Stimulated activated CD4-positive, alpha-beta T cell treated with anti-CD3 and anti-CD28 coated beads, Interleukin-12 subunit alpha, Interleukin-12 subunit beta, amount 100 ng/mL, for 48 hours (primary cell): ENCODE results near the gene SEMA4A.
"Not testable (repeated sequence)": the region's sequence is repeated elsewhere in the genome, so short reads cannot be mapped to it uniquely, and the experiment has no call there.

Source experiments
- DNase-seq, 3 donors: peaks; one replicate each; pipeline ENCODE4 v3.0.0-alpha.2; 2020; ENCODE audit warnings: low read depth in 2 of 3, low spot score in 1 of 3

The SEMA4A gene

GRCh38 chr1:156153362-156153761 lies at the start of gene SEMA4A:
SEMA4A (plus strand) TSS chr1:156153585; CDS start chr1:156154579, 994 bp downstream.
- no peak for DNase-seq

- no peak for DNase-seq
Measured at GRCh38 chr1:156104065-156104810, 49.1 kb upstream of the SEMA4A start.

- no peak for DNase-seq
Measured at GRCh38 chr1:156104861-156105832, 48.2 kb upstream of the SEMA4A start.

GRCh38 chr1:156106624-156107488 lies 46.5 kb upstream of the SEMA4A start:
- DNase-seq = no peak

- no peak for DNase-seq
Measured at GRCh38 chr1:156108057-156108456, 45.3 kb upstream of the SEMA4A start.

- no peak for DNase-seq
Measured at GRCh38 chr1:156108664-156109241, 44.6 kb upstream of the SEMA4A start.

GRCh38 chr1:156110252-156110651 lies 43.1 kb upstream of the SEMA4A start:
- DNase-seq = no peak

- DNase-seq = no peak
Measured at GRCh38 chr1:156111355-156111962, 41.9 kb upstream of the SEMA4A start.

- no peak for DNase-seq
Measured at GRCh38 chr1:156112276-156113137, 40.9 kb upstream of the SEMA4A start.

- no peak for DNase-seq
Measured at GRCh38 chr1:156113282-156113950, 40.0 kb upstream of the SEMA4A start.

- DNase-seq = peak; percentile 67 to 77 (median 69)
Measured at GRCh38 chr1:156114101-156114918, 39.1 kb upstream of the SEMA4A start, which contains the start of gene LMNA. LMNA (plus strand) TSS chr1:156114711; CDS start chr1:156114919, 208 bp downstream.

GRCh38 chr1:156114919-156115513 lies 38.4 kb upstream of the SEMA4A start:
- no peak for DNase-seq

- no peak for DNase-seq
Measured at GRCh38 chr1:156115514-156116374, 37.6 kb upstream of the SEMA4A start.

- not testable (repeated sequence) for DNase-seq
Measured at GRCh38 chr1:156116731-156117130, 36.7 kb upstream of the SEMA4A start.

- no peak for DNase-seq
Measured at GRCh38 chr1:156117414-156118176, 35.8 kb upstream of the SEMA4A start.
